Loucy (cell line): Measurements from ENCODE around the gene WDR64.

Experiments
- H2AFZ ChIP-seq: fragments of 200-600 bp; sonication (generic); 2 replicates; pipeline ENCODE4 v1.6.0; 2016; ENCODE audit warnings: antibody characterized with exemption, mild to moderate bottlenecking, low read length, moderate library complexity
- H3F3A ChIP-seq: fragments of 200-600 bp; 2 replicates; pipeline ENCODE4 v1.6.0; 2016; ENCODE audit warnings: antibody characterized with exemption, low read depth, mild to moderate bottlenecking
- H3K27me3 ChIP-seq: fragments of 200-600 bp; sonication (generic); 2 replicates; pipeline ENCODE4 v1.6.1; 2014; ENCODE audit warnings: low read length, mild to moderate bottlenecking; ENCODE audit not compliant: insufficient read depth, poor library complexity, severe bottlenecking
- H3K36me3 ChIP-seq: fragments of 200-600 bp; sonication (generic); 2 replicates; pipeline ENCODE4 v1.6.1; 2016; ENCODE audit warnings: low read length; ENCODE audit not compliant: insufficient read depth
- H3K4me1 ChIP-seq: fragments of 200-600 bp; sonication (generic); 2 replicates; pipeline ENCODE4 v1.5.1; 2014; ENCODE audit warnings: low read length, mild to moderate bottlenecking; ENCODE audit not compliant: insufficient read depth, poor library complexity, severe bottlenecking
- H3K4me2 ChIP-seq: fragments of 200-600 bp; sonication (generic); 2 replicates; pipeline ENCODE4 v1.6.0; 2014; ENCODE audit warnings: antibody characterized with exemption, low read length, low read depth, mild to moderate bottlenecking; ENCODE audit not compliant: poor library complexity, severe bottlenecking
- H3K4me3 ChIP-seq: fragments of 200-600 bp; sonication (generic); 2 replicates; pipeline ENCODE4 v1.5.1; 2014; ENCODE audit warnings: low read length, mild to moderate bottlenecking, mixed read lengths; ENCODE audit not compliant: poor library complexity, severe bottlenecking
- H3K79me2 ChIP-seq: fragments of 200-600 bp; sonication (generic); 2 replicates; pipeline ENCODE4 v1.6.1; 2014; ENCODE audit warnings: low read length; ENCODE audit not compliant: insufficient read depth
- H3K9ac ChIP-seq: fragments of 200-600 bp; sonication (generic); 2 replicates; pipeline ENCODE4 v1.6.0; 2014; ENCODE audit warnings: mild to moderate bottlenecking, low read depth, low read length, moderate library complexity; ENCODE audit not compliant: poor library complexity, severe bottlenecking
- H3K9me2 ChIP-seq: fragments of 200-600 bp; sonication (generic); replicated peaks from 2 replicates; pipeline ENCODE4 v1.6.1; 2016; ENCODE audit warnings: low read depth, low read length, mixed read lengths
- H3K9me3 ChIP-seq: fragments of 200-600 bp; sonication (generic); 2 replicates; pipeline ENCODE4 v1.6.1; 2014; ENCODE audit warnings: mild to moderate bottlenecking, antibody characterized with exemption, low read length, low read depth; ENCODE audit not compliant: insufficient read depth
- H4K20me1 ChIP-seq: fragments of 200-600 bp; sonication (generic); 2 replicates; pipeline ENCODE4 v1.6.0; 2014; ENCODE audit warnings: antibody characterized with exemption, low read length, mild to moderate bottlenecking; ENCODE audit not compliant: insufficient read depth, poor library complexity, severe bottlenecking
- CTCF ChIP-seq: fragments of 200-600 bp; sonication (generic); conservative IDR thresholded peaks from 2 replicates; pipeline ENCODE4 v1.5.1; 2014; ENCODE audit warnings: mild to moderate bottlenecking, antibody characterized with exemption, low read length
- EZH2phosphoT487 ChIP-seq: fragments of 200-600 bp; IDR thresholded peaks from 2 replicates; pipeline ENCODE4 v1.6.1; 2018; ENCODE audit warnings: antibody characterized with exemption, mild to moderate bottlenecking, moderate library complexity, borderline replicate concordance

The WDR64 gene

GRCh38 chr1:241677201-241677600 lies 25.1 kb downstream of the WDR64 start:
- Histone ChIP-seq H3K9ac (no peak overlapping the region), H3K9me2 (no peaks in the 10 kb centered on the region), H3K4me3 (no peak overlapping the region)

GRCh38 chr1:241678536-241678935 lies 26.5 kb downstream of the WDR64 start:
- no peaks in the 10 kb centered on the region for H3K4me1 ChIP-seq
- H3K4me3 ChIP-seq = no peak overlapping the region
- H2AFZ ChIP-seq = no peak overlapping the region
- no peak overlapping the region for H3K4me2 ChIP-seq
- H3K9me2 ChIP-seq = no peaks in the 10 kb centered on the region
- H3K27me3 ChIP-seq = no peaks in the 10 kb centered on the region
- TF ChIP-seq CTCF = no peak
- no peak for TF ChIP-seq EZH2phosphoT487
- H3K79me2 ChIP-seq = no peaks in the 10 kb centered on the region
- H3F3A ChIP-seq = no peaks in the 10 kb centered on the region
- no peaks in the 10 kb centered on the region for H3K36me3 ChIP-seq
- H3K9ac ChIP-seq = no peak overlapping the region
- no peaks in the 10 kb centered on the region for H4K20me1 ChIP-seq
- no peaks in the 10 kb centered on the region for H3K9me3 ChIP-seq

More at GRCh38 chr1:241677201-241677600, 25.1 kb downstream of the WDR64 start:
- H4K20me1 ChIP-seq = no peaks in the 10 kb centered on the region
- H2AFZ ChIP-seq = no peak overlapping the region; the same call in 1 of the 2 replicates
- H3K27me3 ChIP-seq = no peaks in the 10 kb centered on the region
- H3K4me2 ChIP-seq = no peak overlapping the region
- H3K4me1 ChIP-seq = no peaks in the 10 kb centered on the region
- no peaks in the 10 kb centered on the region for H3K36me3 ChIP-seq
- H3F3A ChIP-seq = no peaks in the 10 kb centered on the region
- H3K9me3 ChIP-seq = no peaks in the 10 kb centered on the region
- H3K79me2 ChIP-seq = no peaks in the 10 kb centered on the region
- TF ChIP-seq EZH2phosphoT487 (no peak), CTCF (no peak)

- no peaks in the 10 kb centered on the region for H4K20me1 ChIP-seq
- H3K27me3 ChIP-seq = no peaks in the 10 kb centered on the region
- no peaks in the 10 kb centered on the region for H3K79me2 ChIP-seq
- H3K36me3 ChIP-seq = no peaks in the 10 kb centered on the region
- TF ChIP-seq EZH2phosphoT487 (no peak), CTCF (no peak)
- H2AFZ ChIP-seq = no peak overlapping the region
- H3K4me1 ChIP-seq = no peaks in the 10 kb centered on the region
- H3K4me3 ChIP-seq = no peak overlapping the region
- H3K9me3 ChIP-seq = no peaks in the 10 kb centered on the region
- H3K4me2 ChIP-seq = no peak overlapping the region
- no peak overlapping the region for H3K9ac ChIP-seq
- no peaks in the 10 kb centered on the region for H3F3A ChIP-seq
- no peaks in the 10 kb centered on the region for H3K9me2 ChIP-seq
Observed at GRCh38 chr1:241679404-241679803, 27.3 kb downstream of the WDR64 start.
